GM18873 (cell line): Measurements from ENCODE around the gene IMPDH2.

Experiments
- ATAC-seq: cut with Tn5 transposase; IDR thresholded peaks from one replicate; pipeline ENCODE4 v1.9.1; 2021; ENCODE audit warnings: mild to moderate bottlenecking, moderate library complexity, moderate number of reproducible peaks; ENCODE audit not compliant: unreplicated experiment, low FRiP score

Gene IMPDH2

DNA sequence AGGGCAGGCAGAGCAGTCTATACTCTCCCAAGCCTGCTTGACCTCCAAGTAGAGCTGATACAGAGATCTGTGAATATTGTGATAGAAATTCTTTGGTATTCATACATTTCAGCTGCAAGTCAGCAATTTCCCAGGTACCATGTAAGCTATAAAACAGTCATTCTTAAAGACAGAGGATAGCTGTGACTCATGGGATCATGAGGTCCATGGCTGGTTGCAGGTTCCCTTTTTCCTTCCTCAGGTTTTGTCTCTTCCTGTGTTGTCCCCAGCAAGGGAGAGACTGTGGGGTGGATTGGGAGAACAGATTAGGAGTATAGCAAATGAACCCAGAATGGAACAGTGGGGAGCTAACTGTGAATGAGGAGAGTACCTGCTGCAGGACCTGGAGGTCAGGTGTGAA is 44.5 kb downstream of the IMPDH2 start:
- ATAC-seq: no peak

GRCh38 chr3:48983096-48983495 is 46.1 kb downstream of the IMPDH2 start:
- no peak for ATAC-seq

GRCh38 chr3:48982686-48983085 is 46.5 kb downstream of the IMPDH2 start:
- ATAC-seq: no peak

DNA sequence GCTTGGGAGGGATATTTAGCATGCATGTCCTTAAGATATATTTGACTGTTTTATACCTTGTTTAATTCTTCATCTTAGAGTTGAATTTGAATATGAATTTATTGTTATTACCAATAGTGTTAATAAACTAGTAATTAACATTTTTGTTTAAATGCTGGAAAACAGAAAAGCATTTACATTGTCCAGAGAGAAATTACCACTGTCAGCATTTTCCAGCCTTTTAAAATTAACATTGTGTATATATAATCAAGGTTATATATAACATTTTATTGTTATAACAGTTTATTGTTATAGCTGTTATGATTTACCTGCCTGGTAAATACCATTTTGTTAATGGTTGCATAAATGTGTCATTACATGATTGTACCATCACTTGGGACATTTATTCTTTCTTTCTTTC is 47.2 kb downstream of the IMPDH2 start:
- no peak for ATAC-seq

- no peak for ATAC-seq
Measured at GRCh38 chr3:48980295-48980694, 48.9 kb downstream of the IMPDH2 start.

GRCh38 chr3:48979451-48979850 is 49.7 kb downstream of the IMPDH2 start:
- no peak for ATAC-seq
